ENCODE data around the gene GH1.

GRCh38 chr17:63960430-63960829 lies 41.8 kb upstream of the GH1 start:
- TF ChIP-seq POLR2A (IDR thresholded peaks at IDR 0.05) = no peak
- TF ChIP-seq CTCF (IDR thresholded peaks at IDR 0.05) = no peak

Measured in ovary (tissue), 3 donors.